ENCODE data around the gene RAB3GAP2.

The RAB3GAP2 gene

GRCh38 chr1:220189750-220190347, 82.4 kb downstream of the RAB3GAP2 start:
- Histone ChIP-seq H3K27ac (replicated peaks; ENCODE audit: low read length) (no peak overlapping the region), H3K36me3 (replicated peaks in 1 of 2; ENCODE audit: control insufficient read depth in 2 of 2, insufficient read depth in 2 of 2, low read length in 2 of 2) (peaks cover 10 to 95% of the 10 kb centered on the region in 2 donors), H4K8ac (ENCODE audit: low read depth, low read length) (no peak overlapping the region), H3K9me3 (replicated peaks in 1 of 2; ENCODE audit: control insufficient read depth in 2 of 2, insufficient read depth in 1 of 2, low read depth in 1 of 2, low read length in 2 of 2) (peaks cover 0 to 2% of the 10 kb centered on the region in 2 donors), H2BK120ac (ENCODE audit: low read depth, low read length) (no peak overlapping the region), H2BK15ac (ENCODE audit: low read length) (no peak overlapping the region), H3K4me3 (ENCODE audit: low read length in 2 of 2) (no peak overlapping the region), H2BK12ac (ENCODE audit: low read length) (no peak overlapping the region), H2AK5ac (ENCODE audit: low read depth, low read length) (no peak overlapping the region), H3K79me1 (ENCODE audit: low read depth, low read length) (no peaks in the 10 kb centered on the region), H3K23ac (ENCODE audit: low read depth, low read length, poor library complexity) (no peak overlapping the region), H3K14ac (ENCODE audit: low read length) (no peak overlapping the region), H3K18ac (ENCODE audit: low read length) (no peak overlapping the region), H3K4me1 (ENCODE audit: control insufficient read depth in 2 of 2, insufficient read depth in 1 of 2, low read depth in 1 of 2, low read length in 2 of 2) (peaks cover 0 to 3% of the 10 kb centered on the region in 2 donors), H3K27me3 (ENCODE audit: control insufficient read depth in 3 of 3, insufficient read depth in 3 of 3, low read depth in 1 of 3, low read length in 3 of 3) (no peaks in the 10 kb centered on the region), H3K4me2 (ENCODE audit: insufficient read depth, low read length, poor library complexity, severe bottlenecking) (no peak overlapping the region), H4K91ac (ENCODE audit: low read depth, low read length, poor library complexity) (no peak overlapping the region), H3K9ac (ENCODE audit: low read depth, low read length, poor library complexity) (no peak overlapping the region), H2AFZ (ENCODE audit: low read length) (no peak overlapping the region), H2BK5ac (ENCODE audit: low read length) (no peak overlapping the region), H3K4ac (ENCODE audit: low read length) (no peak overlapping the region)
- no CpG with 5 or more reads among the region's 1 CpG for WGBS, 2 donors (ENCODE audit: extremely low coverage in 2 of 2, insufficient read length in 2 of 2, insufficient replicate concordance in 1 of 2)
- DNase-seq (ENCODE audit: low spot score) = no peak

GRCh38 chr1:220188538-220188937, 83.7 kb downstream of the RAB3GAP2 start:
- H3K27ac ChIP-seq (replicated peaks; ENCODE audit: low read length) = no peak overlapping the region
- no peak overlapping the region for H3K4ac ChIP-seq (ENCODE audit: low read length)
- no peak overlapping the region for H3K14ac ChIP-seq (ENCODE audit: low read length)
- H3K9ac ChIP-seq (ENCODE audit: low read depth, low read length, poor library complexity) = no peak overlapping the region
- H2BK5ac ChIP-seq (ENCODE audit: low read length) = no peak overlapping the region
- no CpG with 5 or more reads among the region's 2 CpGs for WGBS, 2 donors (ENCODE audit: extremely low coverage in 2 of 2, insufficient read length in 2 of 2, insufficient replicate concordance in 1 of 2)
- H3K4me1 ChIP-seq (ENCODE audit: control insufficient read depth in 2 of 2, insufficient read depth in 1 of 2, low read depth in 1 of 2, low read length in 2 of 2) = peaks cover 0 to 3% of the 10 kb centered on the region in 2 donors
- no peak overlapping the region for H2AFZ ChIP-seq (ENCODE audit: low read length)
- no peak overlapping the region for H4K91ac ChIP-seq (ENCODE audit: low read depth, low read length, poor library complexity)
- H3K4me2 ChIP-seq (ENCODE audit: insufficient read depth, low read length, poor library complexity, severe bottlenecking) = no peak overlapping the region
- peaks cover 0 to 2% of the 10 kb centered on the region in 2 donors for H3K9me3 ChIP-seq (replicated peaks in 1 of 2; ENCODE audit: control insufficient read depth in 2 of 2, insufficient read depth in 1 of 2, low read depth in 1 of 2, low read length in 2 of 2)
- no peak overlapping the region for H2AK5ac ChIP-seq (ENCODE audit: low read depth, low read length)
- H2BK15ac ChIP-seq (ENCODE audit: low read length) = no peak overlapping the region
- no peaks in the 10 kb centered on the region for H3K27me3 ChIP-seq (ENCODE audit: control insufficient read depth in 3 of 3, insufficient read depth in 3 of 3, low read depth in 1 of 3, low read length in 3 of 3)
- no peak overlapping the region for H4K8ac ChIP-seq (ENCODE audit: low read depth, low read length)
- H2BK120ac ChIP-seq (ENCODE audit: low read depth, low read length) = no peak overlapping the region
- H3K36me3 ChIP-seq (replicated peaks in 1 of 2; ENCODE audit: control insufficient read depth in 2 of 2, insufficient read depth in 2 of 2, low read length in 2 of 2) = peaks cover 10 to 92% of the 10 kb centered on the region in 2 donors
- H3K23ac ChIP-seq (ENCODE audit: low read depth, low read length, poor library complexity) = no peak overlapping the region
- no peaks in the 10 kb centered on the region for H3K79me1 ChIP-seq (ENCODE audit: low read depth, low read length)
- H3K18ac ChIP-seq (ENCODE audit: low read length) = no peak overlapping the region
- H2BK12ac ChIP-seq (ENCODE audit: low read length) = no peak overlapping the region
- DNase-seq (ENCODE audit: low spot score) = no peak
- no peak overlapping the region for H3K4me3 ChIP-seq (ENCODE audit: low read length in 2 of 2)

- Histone ChIP-seq H2AFZ (ENCODE audit: low read length) (no peak overlapping the region), H2BK120ac (ENCODE audit: low read depth, low read length) (no peak overlapping the region), H3K4me1 (ENCODE audit: control insufficient read depth in 2 of 2, insufficient read depth in 1 of 2, low read depth in 1 of 2, low read length in 2 of 2) (peaks cover 0 to 3% of the 10 kb centered on the region in 2 donors), H3K27me3 (ENCODE audit: control insufficient read depth in 3 of 3, insufficient read depth in 3 of 3, low read depth in 1 of 3, low read length in 3 of 3) (no peaks in the 10 kb centered on the region), H2BK5ac (ENCODE audit: low read length) (no peak overlapping the region), H3K9me3 (replicated peaks in 1 of 2; ENCODE audit: control insufficient read depth in 2 of 2, insufficient read depth in 1 of 2, low read depth in 1 of 2, low read length in 2 of 2) (peaks cover 0 to 2% of the 10 kb centered on the region in 2 donors), H3K4me3 (ENCODE audit: low read length in 2 of 2) (no peak overlapping the region), H3K4ac (ENCODE audit: low read length) (no peak overlapping the region), H3K27ac (replicated peaks; ENCODE audit: low read length) (no peak overlapping the region), H3K9ac (ENCODE audit: low read depth, low read length, poor library complexity) (no peak overlapping the region), H3K14ac (ENCODE audit: low read length) (no peak overlapping the region), H3K23ac (ENCODE audit: low read depth, low read length, poor library complexity) (no peak overlapping the region), H4K91ac (ENCODE audit: low read depth, low read length, poor library complexity) (no peak overlapping the region), H2BK12ac (ENCODE audit: low read length) (no peak overlapping the region), H3K4me2 (ENCODE audit: insufficient read depth, low read length, poor library complexity, severe bottlenecking) (no peak overlapping the region), H3K18ac (ENCODE audit: low read length) (no peak overlapping the region), H3K36me3 (replicated peaks in 1 of 2; ENCODE audit: control insufficient read depth in 2 of 2, insufficient read depth in 2 of 2, low read length in 2 of 2) (peaks cover 7 to 92% of the 10 kb centered on the region in 2 donors), H4K8ac (ENCODE audit: low read depth, low read length) (no peak overlapping the region), H3K79me1 (ENCODE audit: low read depth, low read length) (no peaks in the 10 kb centered on the region), H2BK15ac (ENCODE audit: low read length) (no peak overlapping the region), H2AK5ac (ENCODE audit: low read depth, low read length) (no peak overlapping the region)
- DNase-seq (ENCODE audit: low spot score) = no peak
- no CpG with 5 or more reads among the region's 2 CpGs for WGBS, 2 donors (ENCODE audit: extremely low coverage in 2 of 2, insufficient read length in 2 of 2, insufficient replicate concordance in 1 of 2)
Measured at GRCh38 chr1:220186752-220187151, 85.5 kb downstream of the RAB3GAP2 start.

GRCh38 chr1:220184506-220184905, 87.7 kb downstream of the RAB3GAP2 start:
- Histone ChIP-seq H3K14ac (ENCODE audit: low read length) (no peak overlapping the region), H3K4me3 (ENCODE audit: low read length in 2 of 2) (no peak overlapping the region), H4K91ac (ENCODE audit: low read depth, low read length, poor library complexity) (no peak overlapping the region), H3K4me2 (ENCODE audit: insufficient read depth, low read length, poor library complexity, severe bottlenecking) (no peak overlapping the region), H3K36me3 (replicated peaks in 1 of 2; ENCODE audit: control insufficient read depth in 2 of 2, insufficient read depth in 2 of 2, low read length in 2 of 2) (peaks cover 4 to 91% of the 10 kb centered on the region in 2 donors), H3K9ac (ENCODE audit: low read depth, low read length, poor library complexity) (no peak overlapping the region), H2BK12ac (ENCODE audit: low read length) (no peak overlapping the region), H2BK15ac (ENCODE audit: low read length) (no peak overlapping the region), H3K9me3 (replicated peaks in 1 of 2; ENCODE audit: control insufficient read depth in 2 of 2, insufficient read depth in 1 of 2, low read depth in 1 of 2, low read length in 2 of 2) (peaks cover 0 to 2% of the 10 kb centered on the region in 2 donors), H3K18ac (ENCODE audit: low read length) (no peak overlapping the region), H2BK5ac (ENCODE audit: low read length) (no peak overlapping the region), H3K4me1 (ENCODE audit: control insufficient read depth in 2 of 2, insufficient read depth in 1 of 2, low read depth in 1 of 2, low read length in 2 of 2) (peaks cover 0 to 3% of the 10 kb centered on the region in 2 donors), H3K27ac (replicated peaks; ENCODE audit: low read length) (no peak overlapping the region), H3K4ac (ENCODE audit: low read length) (no peak overlapping the region), H3K27me3 (ENCODE audit: control insufficient read depth in 3 of 3, insufficient read depth in 3 of 3, low read depth in 1 of 3, low read length in 3 of 3) (no peaks in the 10 kb centered on the region), H3K79me1 (ENCODE audit: low read depth, low read length) (no peaks in the 10 kb centered on the region), H2AFZ (ENCODE audit: low read length) (no peak overlapping the region), H2AK5ac (ENCODE audit: low read depth, low read length) (no peak overlapping the region), H3K23ac (ENCODE audit: low read depth, low read length, poor library complexity) (no peak overlapping the region), H2BK120ac (ENCODE audit: low read depth, low read length) (no peak overlapping the region), H4K8ac (ENCODE audit: low read depth, low read length) (no peak overlapping the region)
- no CpG with 5 or more reads among the region's 1 CpG for WGBS, 2 donors (ENCODE audit: extremely low coverage in 2 of 2, insufficient read length in 2 of 2, insufficient replicate concordance in 1 of 2)
- no peak for DNase-seq (ENCODE audit: low spot score)
